Eye (tissue), 1 donor: ENCODE measurements around the gene ZMYND11.
"Not testable (repeated sequence)": the region's sequence is repeated elsewhere in the genome, so short reads cannot be mapped to it uniquely, and the experiment has no call there.

Experiments
- DNase-seq: peaks from one replicate; pipeline ENCODE4 v3.0.0-alpha.2; 2015

The ZMYND11 gene

GRCh38 chr10:134247-135131 lies 766 bp upstream of the ZMYND11 start:
- peak; percentile 87 for DNase-seq

GRCh38 chr10:135601-136464 lies 578 bp downstream of the ZMYND11 start:
- peak; percentile 86 for DNase-seq

- no peak for DNase-seq
These were observed 1.2 kb downstream of the ZMYND11 start for GRCh38 chr10:136465-136762.

- peak; percentile 38 for DNase-seq
These were observed 1.8 kb downstream of the ZMYND11 start for GRCh38 chr10:137031-137430.

GRCh38 chr10:137606-138005 lies 2.4 kb downstream of the ZMYND11 start:
- no peak for DNase-seq

GRCh38 chr10:142371-142770 lies 7.1 kb downstream of the ZMYND11 start:
- no peak for DNase-seq

GRCh38 chr10:152915-153314 lies 17.7 kb downstream of the ZMYND11 start:
- DNase-seq: no peak

- DNase-seq: no peak
These were observed 19.1 kb downstream of the ZMYND11 start for GRCh38 chr10:154348-154747.

GRCh38 chr10:167383-167782 lies 32.1 kb downstream of the ZMYND11 start:
- no peak for DNase-seq

- DNase-seq: no peak
These were observed 38.5 kb downstream of the ZMYND11 start for GRCh38 chr10:173741-174140.

GRCh38 chr10:176677-177076 lies 41.4 kb downstream of the ZMYND11 start:
- DNase-seq: no peak

GRCh38 chr10:178208-178607 lies 43.0 kb downstream of the ZMYND11 start:
- peak; percentile 50 for DNase-seq

GRCh38 chr10:178723-179122 lies 43.5 kb downstream of the ZMYND11 start:
- DNase-seq: no peak

- DNase-seq: no peak
These were observed 47.4 kb downstream of the ZMYND11 start for GRCh38 chr10:182441-183201.

- DNase-seq: no peak
These were observed 48.9 kb downstream of the ZMYND11 start for GRCh38 chr10:184174-184573.

GRCh38 chr10:184911-185310 lies 49.7 kb downstream of the ZMYND11 start:
- no peak for DNase-seq

GRCh38 chr10:185571-185970 lies 50.3 kb downstream of the ZMYND11 start:
- DNase-seq: not testable (repeated sequence)

- no peak for DNase-seq
These were observed 51.7 kb downstream of the ZMYND11 start for GRCh38 chr10:186911-187310.

GRCh38 chr10:188546-188945 lies 53.3 kb downstream of the ZMYND11 start:
- DNase-seq: no peak

GRCh38 chr10:190216-190615 lies 55.0 kb downstream of the ZMYND11 start:
- DNase-seq: no peak

GRCh38 chr10:191703-192518 lies 56.7 kb downstream of the ZMYND11 start:
- DNase-seq: no peak

GRCh38 chr10:194281-194680 lies 59.0 kb downstream of the ZMYND11 start:
- DNase-seq: no peak
